ENCODE data around the gene LGALSL.
"Not testable (repeated sequence)": the region's sequence is repeated elsewhere in the genome, so short reads cannot be mapped to it uniquely, and the experiment has no call there.

Gene LGALSL

DNA sequence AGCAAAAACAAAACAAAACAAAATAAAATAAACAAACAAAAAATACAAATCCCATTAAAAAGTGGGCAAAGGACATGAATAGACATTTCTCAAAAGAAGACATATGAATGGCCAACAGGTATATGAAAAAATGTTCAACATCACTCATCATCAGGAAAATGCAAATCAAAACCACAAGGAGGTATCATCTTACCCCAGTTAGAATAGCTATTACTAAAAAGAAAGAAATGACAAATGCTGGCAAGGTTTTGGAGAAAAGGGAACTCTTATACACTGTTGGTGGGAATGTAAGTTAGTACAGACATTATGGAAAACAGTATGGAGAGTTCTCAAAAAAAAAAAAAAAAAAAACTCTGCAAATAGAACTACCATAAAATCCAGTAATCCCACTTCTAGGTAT, 8.0 kb upstream of the LGALSL start:
- DNase-seq, result not testable (repeated sequence)

GRCh38 chr2:64447317-64448040, 6.5 kb upstream of the LGALSL start:
- DNase-seq, result no peak

- no peak for DNase-seq
Observed at GRCh38 chr2:64448041-64448426, 5.9 kb upstream of the LGALSL start.

DNA sequence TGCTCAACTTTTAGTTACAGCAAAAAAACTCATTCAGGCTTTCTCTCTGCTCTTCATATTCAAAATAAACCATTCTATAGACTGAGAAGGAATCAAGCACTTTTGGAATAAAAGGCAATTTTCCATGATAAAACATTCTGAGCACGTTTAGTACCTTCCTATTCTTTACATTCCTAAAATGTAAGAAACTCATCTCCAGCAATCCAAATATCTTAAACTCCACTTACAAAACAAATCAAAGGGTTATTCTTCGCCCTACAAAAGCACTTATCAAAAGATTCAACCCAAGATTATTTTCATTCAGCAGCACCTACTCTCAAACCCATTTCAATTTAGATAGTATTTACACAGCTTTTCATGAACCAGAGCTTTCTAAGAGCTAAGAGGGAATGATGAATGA, 2.9 kb upstream of the LGALSL start:
- no peak for DNase-seq

DNA sequence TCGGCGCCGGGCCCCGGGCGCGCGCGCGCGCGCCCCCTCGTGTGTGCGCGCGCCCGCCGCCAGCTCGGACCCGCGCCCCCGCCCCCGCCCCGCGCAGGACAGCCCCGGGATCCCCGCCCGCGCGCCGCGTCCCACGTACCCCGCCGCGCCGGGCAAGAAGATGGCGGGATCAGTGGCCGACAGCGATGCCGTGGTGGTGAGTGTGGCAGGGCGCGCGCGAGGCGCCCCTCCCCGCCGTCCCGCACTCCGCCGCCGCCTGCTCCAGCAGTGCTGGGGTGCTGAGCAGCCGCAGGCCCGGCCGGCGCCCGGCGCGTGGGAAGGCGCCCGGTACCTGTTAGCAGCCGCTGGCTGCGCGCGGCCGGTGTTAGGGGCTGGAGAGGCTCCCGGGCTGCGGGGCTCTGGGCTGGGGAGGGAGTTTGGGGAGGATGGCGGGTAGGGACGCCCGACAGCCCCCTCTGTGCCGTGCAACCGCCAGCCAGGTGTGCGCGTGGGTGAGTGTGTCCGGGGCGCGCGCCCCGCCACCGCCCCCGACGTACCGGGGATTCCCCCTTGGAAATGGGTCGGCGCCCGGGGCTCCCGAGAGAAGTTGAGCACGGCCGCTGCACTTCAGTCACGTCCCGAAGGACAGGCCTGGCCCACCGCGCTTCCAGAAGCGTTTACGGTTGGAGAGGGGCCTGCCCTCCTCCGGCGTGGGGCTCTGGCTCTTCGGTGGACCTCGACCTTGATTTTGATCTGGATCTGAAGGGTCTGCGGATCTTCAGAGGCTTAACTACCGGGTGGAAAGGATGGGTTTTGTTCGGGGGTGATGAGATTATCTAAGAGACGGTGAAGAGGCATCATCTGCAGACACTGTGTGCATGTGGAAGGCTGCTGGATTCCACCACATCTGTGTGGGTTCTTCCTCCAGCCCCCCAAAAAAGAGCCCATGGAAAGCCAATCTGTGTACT, 697 bp downstream of the LGALSL start:
- no peak for DNase-seq

GRCh38 chr2:64455545-64455944, 1.6 kb downstream of the LGALSL start:
- no peak for DNase-seq

DNA sequence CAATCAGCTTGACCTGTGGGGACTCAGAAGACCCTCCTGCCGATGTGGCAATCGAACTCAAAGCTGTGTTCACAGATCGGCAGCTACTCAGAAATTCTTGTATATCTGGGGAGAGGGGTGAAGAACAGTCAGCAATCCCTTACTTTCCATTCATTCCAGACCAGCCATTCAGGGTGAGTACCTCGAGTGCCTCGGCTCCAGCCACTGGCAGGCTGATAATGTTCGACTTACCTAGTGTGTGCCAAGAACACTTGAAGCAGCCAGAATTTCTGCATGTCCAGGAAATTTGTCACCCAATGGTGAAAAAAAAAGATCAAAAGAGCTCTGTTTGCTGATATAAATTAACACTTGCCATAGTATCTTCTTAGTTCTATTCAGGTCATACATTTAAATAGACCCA, 2.3 kb downstream of the LGALSL start:
- DNase-seq, result no peak

DNA sequence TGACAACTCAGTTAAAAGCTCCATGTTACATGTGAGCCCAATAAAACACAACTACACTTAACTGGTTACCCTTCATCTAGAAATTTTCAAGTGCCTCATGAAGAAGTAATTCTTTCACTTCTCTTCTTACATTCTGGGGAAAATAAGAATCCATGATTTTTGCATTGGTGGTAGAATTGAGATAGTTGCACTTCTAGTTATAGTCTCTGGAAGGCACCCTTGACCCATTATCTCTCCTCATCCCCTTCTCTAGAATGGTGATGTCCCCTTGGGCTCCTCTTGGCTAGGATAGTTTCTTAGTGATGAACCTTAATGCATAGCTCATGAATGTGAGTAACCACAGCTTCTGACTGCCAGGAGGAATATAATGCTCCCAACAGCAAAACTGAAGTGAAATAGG, 3.6 kb downstream of the LGALSL start:
- no peak for DNase-seq

- no peak for DNase-seq
Observed at GRCh38 chr2:64459575-64459974, 5.6 kb downstream of the LGALSL start.

- no peak for DNase-seq
Observed at GRCh38 chr2:64460330-64460729, 6.4 kb downstream of the LGALSL start.

DNA sequence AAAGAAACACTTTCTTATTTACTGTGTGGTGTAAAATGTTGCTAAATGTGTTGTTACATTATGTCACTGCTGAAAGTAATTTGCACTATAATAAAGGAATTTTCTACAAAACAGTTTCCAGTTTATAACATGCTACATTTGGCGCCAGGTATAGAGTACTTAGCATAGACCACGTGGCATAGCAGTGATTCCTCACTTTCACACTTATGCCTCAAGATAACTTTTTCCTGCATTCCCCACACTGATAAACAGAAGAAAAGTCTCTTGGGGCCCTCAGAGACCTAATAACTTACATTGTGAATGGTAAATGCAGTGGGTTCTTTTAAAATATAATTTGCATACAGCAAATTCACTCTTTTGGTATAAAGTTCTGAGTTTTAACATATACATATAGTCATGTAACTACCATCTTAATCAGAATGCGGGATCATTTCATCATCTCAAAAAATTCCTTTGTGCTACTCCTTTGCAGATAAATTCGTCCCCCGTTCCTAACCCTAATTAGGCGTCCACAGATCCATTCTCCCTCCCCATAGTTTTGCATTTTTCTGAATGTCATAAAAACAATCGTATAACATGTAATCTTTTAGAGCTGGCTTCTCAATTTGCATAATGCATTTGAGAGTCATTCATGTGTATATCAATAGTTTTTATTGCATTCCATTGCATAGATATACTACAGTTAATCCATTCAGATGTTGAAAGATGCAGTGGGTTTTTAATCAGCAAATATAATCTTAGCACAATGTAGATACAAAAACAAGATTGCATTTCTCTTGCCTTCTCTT, 7.5 kb downstream of the LGALSL start:
- DNase-seq, result no peak

GRCh38 chr2:64462171-64462570, 8.2 kb downstream of the LGALSL start:
- DNase-seq, result no peak

- DNase-seq, result no peak
Observed at GRCh38 chr2:64462940-64463700, 9.2 kb downstream of the LGALSL start.

DNA sequence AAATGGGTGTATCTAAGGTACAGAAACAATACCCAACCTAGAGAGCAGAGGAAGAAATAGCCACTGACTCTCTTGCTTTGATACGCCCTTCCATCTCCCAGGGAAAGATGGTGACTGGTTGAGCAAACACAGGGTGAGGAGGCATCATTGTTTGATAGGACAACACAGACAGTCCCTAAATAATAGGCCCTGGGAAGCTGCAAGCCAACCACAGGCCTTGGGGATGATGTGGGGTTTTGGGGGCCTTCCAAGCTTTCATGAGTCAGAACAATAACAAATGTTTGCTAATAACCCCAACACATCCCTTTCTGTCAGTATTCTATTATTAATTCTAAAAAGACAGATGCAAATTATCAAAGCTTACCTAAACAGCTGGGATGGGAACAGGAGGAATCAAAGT, 9.8 kb downstream of the LGALSL start:
- DNase-seq, result no peak

DNA sequence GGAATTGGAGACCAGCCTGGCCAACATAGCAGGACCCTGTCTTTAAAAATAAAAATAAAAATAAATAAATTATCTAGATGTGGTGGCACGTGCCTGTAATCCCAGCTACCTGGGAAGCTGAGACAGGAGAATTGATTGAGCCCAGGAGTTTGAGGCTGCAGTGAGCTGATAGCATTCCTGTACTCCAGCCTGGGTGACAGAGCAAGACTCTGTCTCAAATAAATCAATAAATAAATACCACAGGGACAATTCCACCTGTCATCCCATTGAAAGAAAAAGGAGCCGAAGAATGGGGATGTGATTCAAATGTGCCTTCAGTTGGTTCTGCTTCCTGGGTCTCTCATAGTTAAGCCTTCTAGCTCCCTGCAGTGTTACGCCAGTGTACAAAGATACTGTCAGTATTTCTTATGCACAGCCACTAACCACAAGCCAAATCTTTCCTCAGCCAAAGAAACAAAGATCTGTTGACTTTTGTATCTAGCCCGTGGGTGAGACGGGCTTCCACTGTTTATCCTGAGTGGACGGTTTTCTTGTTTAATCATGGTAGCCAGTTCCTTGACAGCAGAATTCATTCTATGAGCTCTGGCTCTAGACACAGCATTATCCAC, 12.6 kb downstream of the LGALSL start:
- DNase-seq, result no peak

DNA sequence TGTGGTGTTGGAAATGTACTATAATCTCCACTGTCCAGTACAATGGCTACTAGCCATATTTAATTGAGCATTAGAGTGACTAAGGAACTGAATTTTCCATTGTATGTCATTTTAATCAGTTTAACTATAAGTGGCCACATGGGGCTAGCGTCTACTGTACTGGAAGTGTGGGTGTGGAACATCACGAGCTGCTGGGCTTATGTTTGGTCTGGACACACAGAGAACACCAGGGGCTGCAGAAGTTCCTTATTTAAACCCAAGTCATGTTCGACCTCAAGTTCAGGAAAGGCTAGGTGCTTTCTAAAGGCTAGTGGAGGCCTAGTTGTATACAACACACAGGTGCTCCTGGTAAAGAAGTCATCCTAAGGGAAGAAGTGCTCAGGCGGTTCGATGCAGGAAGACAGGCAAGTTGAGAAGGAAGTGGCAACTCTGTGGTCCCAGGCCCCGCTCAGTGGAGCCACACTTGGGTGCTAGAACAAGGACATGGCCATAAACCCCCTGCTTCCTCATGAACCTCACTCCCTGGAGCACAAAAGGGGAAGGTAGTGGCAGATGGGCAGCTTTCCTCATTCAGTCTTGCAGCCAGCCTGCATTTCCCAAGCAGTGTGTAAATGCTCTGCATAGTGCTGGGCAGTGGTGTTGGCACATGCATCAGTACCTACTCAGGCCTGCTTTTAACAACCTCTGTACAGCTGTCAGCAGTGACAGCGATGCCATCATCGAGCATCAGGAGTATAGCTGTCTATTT, 13.3 kb downstream of the LGALSL start:
- DNase-seq, result no peak

DNA sequence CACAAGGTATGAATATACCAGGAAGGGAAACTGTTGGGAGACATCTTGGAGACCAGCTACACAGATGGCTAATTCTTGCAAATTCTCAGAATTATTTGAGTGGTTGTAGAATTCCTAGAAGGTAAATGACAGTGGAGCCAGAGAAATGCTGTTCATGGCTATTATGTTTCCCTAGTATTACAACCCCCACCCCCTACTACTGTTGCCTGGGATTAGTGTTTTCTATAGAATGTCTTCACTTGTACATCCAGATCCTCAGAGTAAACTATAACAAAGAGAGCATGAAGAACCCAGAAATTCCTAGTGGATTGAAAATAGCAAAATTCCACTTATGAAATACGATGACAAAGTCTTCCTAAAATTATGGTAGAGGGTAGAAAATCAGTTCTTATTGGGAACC, 15.3 kb downstream of the LGALSL start:
- no peak for DNase-seq

- no peak for DNase-seq
Observed at GRCh38 chr2:64470071-64470470, 16.1 kb downstream of the LGALSL start.

GRCh38 chr2:64470766-64471295, 16.9 kb downstream of the LGALSL start:
- DNase-seq, result no peak

- DNase-seq, result no peak
Observed at GRCh38 chr2:64471600-64471999, 17.6 kb downstream of the LGALSL start.

GRCh38 chr2:64472881-64473280, 18.9 kb downstream of the LGALSL start:
- DNase-seq, result no peak

Measured in SHP77 treated with DMSO at 0.1 percent for 48 hours (cell line).